GM23338 (cell line): ENCODE measurements around the gene HRAS. TPM values are rescaled to one million over a fixed set of nuclear protein-coding genes. Genes with fewer than 3 reads are reported as not detected.
A peak's percentile ranks its signal among the peaks of the same experiment; 100 is the strongest.

Experiments used
- ATAC-seq: fragments of 200-7000 bp; cut with Tn5 transposase; 3 replicates; pipeline ENCODE4 v1.9.1; 2020
- DNase-seq: peaks from one replicate; pipeline ENCODE4 v3.0.0-alpha.2; 2015; ENCODE audit warnings: low spot score
- H2AFZ ChIP-seq: fragments of 200-600 bp; sonication (generic); 2 replicates; pipeline ENCODE4 v1.8.0; 2016; ENCODE audit warnings: antibody characterized with exemption, mild to moderate bottlenecking, moderate library complexity
- H3F3A ChIP-seq: fragments of 200-600 bp; sonication (generic); replicated peaks from 2 replicates; pipeline ENCODE4 v1.8.0; 2017; ENCODE audit warnings: antibody characterized with exemption, mixed run types, low read depth
- H3K27ac ChIP-seq: fragments of 200-600 bp; sonication (generic); 2 replicates; pipeline ENCODE4 v1.6.1; 2016; ENCODE audit warnings: low read depth
- H3K27me3 ChIP-seq: fragments of 200-600 bp; sonication (generic); 2 replicates; pipeline ENCODE4 v1.8.0; 2016; ENCODE audit warnings: mild to moderate bottlenecking, mixed run types, moderate library complexity; ENCODE audit not compliant: insufficient read depth
- H3K36me3 ChIP-seq: fragments of 200-600 bp; sonication (generic); 2 replicates; pipeline ENCODE4 v1.8.0; 2016; ENCODE audit warnings: mild to moderate bottlenecking; ENCODE audit not compliant: insufficient read depth
- H3K4me1 ChIP-seq: fragments of 200-600 bp; sonication (generic); 2 replicates; pipeline ENCODE4 v1.8.0; 2016; ENCODE audit warnings: mild to moderate bottlenecking, moderate library complexity; ENCODE audit not compliant: insufficient read depth
- H3K4me2 ChIP-seq: fragments of 200-600 bp; sonication (generic); 2 replicates; pipeline ENCODE4 v1.7.1; 2017; ENCODE audit warnings: mixed run types
- H3K4me3 ChIP-seq: fragments of 200-600 bp; sonication (generic); 2 replicates; pipeline ENCODE4 v1.6.1; 2016; ENCODE audit warnings: mixed run types
- H3K79me2 ChIP-seq: fragments of 200-600 bp; sonication (generic); replicated peaks from 2 replicates; pipeline ENCODE4 v1.8.0; 2017; ENCODE audit warnings: mild to moderate bottlenecking; ENCODE audit not compliant: insufficient read depth
- H3K9me2 ChIP-seq: fragments of 200-600 bp; sonication (generic); 2 replicates; pipeline ENCODE4 v1.8.0; 2017; ENCODE audit not compliant: insufficient read depth
- H4K20me1 ChIP-seq: fragments of 200-600 bp; sonication (generic); replicated peaks from 2 replicates; pipeline ENCODE4 v1.8.0; 2017; ENCODE audit warnings: mild to moderate bottlenecking; ENCODE audit not compliant: insufficient read depth
- H3K27ac Mint-ChIP-seq: 2 replicates; pipeline ENCODE4 v1.8.0; 2020; ENCODE audit warnings: inconsistent platforms, mild to moderate bottlenecking, moderate library complexity, mixed read lengths
- H3K27me3 Mint-ChIP-seq: 3 replicates; pipeline ENCODE4 v1.8.0; 2022; ENCODE audit warnings: low read depth, mild to moderate bottlenecking, moderate library complexity, mixed read lengths, inconsistent platforms; ENCODE audit not compliant: insufficient read depth, poor library complexity
- H3K36me3 Mint-ChIP-seq: 3 replicates; pipeline ENCODE4 v1.8.0; 2021; ENCODE audit warnings: low read depth, mild to moderate bottlenecking, inconsistent platforms, moderate library complexity, mixed read lengths
- H3K4me1 Mint-ChIP-seq: 3 replicates; pipeline ENCODE4 v1.8.0; 2020; ENCODE audit warnings: mild to moderate bottlenecking, inconsistent platforms, mixed read lengths
- H3K4me3 Mint-ChIP-seq: 3 replicates; pipeline ENCODE4 v1.8.0; 2021; ENCODE audit warnings: moderate library complexity, mild to moderate bottlenecking, inconsistent platforms, mixed read lengths
- H3K9me3 Mint-ChIP-seq: 3 replicates; pipeline ENCODE4 v1.8.0; 2020; ENCODE audit warnings: moderate library complexity, mild to moderate bottlenecking, inconsistent platforms, mixed read lengths
- CREB1 ChIP-seq: fragments of 250-450 bp; sonication (Bioruptor Pico); IDR thresholded peaks from 2 replicates; pipeline ENCODE4 v1.5.0; 2020; ENCODE audit warnings: low read depth, mild to moderate bottlenecking, moderate library complexity
- EZH2 ChIP-seq: fragments of 200-600 bp; sonication (generic); IDR thresholded peaks from one replicate; pipeline ENCODE4 v1.8.0; 2017; ENCODE audit warnings: antibody characterized with exemption, mild to moderate bottlenecking, low read depth; ENCODE audit not compliant: unreplicated experiment
- JUNB ChIP-seq: IDR thresholded peaks from one replicate; pipeline ENCODE4 v1.6.1; 2016; ENCODE audit warnings: antibody characterized with exemption; ENCODE audit not compliant: unreplicated experiment
- NANOG ChIP-seq: IDR thresholded peaks from 2 replicates; pipeline ENCODE4 v1.6.1; 2016; ENCODE audit warnings: antibody characterized with exemption, borderline replicate concordance
- POLR2AphosphoS5 ChIP-seq: IDR thresholded peaks from 2 replicates; pipeline ENCODE4 v1.6.1; 2016; ENCODE audit warnings: antibody characterized with exemption, low read depth
- STAT1 ChIP-seq: IDR thresholded peaks from one replicate; pipeline ENCODE4 v1.6.1; 2016; ENCODE audit warnings: antibody characterized with exemption; ENCODE audit not compliant: unreplicated experiment
- ZNF114 ChIP-seq: fragments of 250-450 bp; sonication (Bioruptor Pico); IDR thresholded peaks from 2 replicates; pipeline ENCODE4 v1.5.0; 2020; ENCODE audit warnings: mild to moderate bottlenecking, moderate library complexity
- polyA plus RNA-seq: library from polyadenylated mRNA; unstranded; fragments of >200 nt; fragmentation: Nextera tagmentation; extraction: Ambion mirVana; gene quantifications from 2 replicates; pipeline ENCODE4 v1.2.1, GENCODE V29; 2016
- total RNA-seq: library from RNA; depleted of rRNA; stranded (reverse); fragments of >200 nt; shearing (Covaris generic); gene quantifications from 2 replicates; pipeline ENCODE4 v1.2.3, GENCODE V29; 2014
- TF ChIP-seq, protein P1 (sequence below), 2 experiments: fragments of 200-600 bp in 1 of 2; sonication (generic) in 1 of 2; conservative IDR thresholded peaks; 2 replicates each; pipeline versions ENCODE4 v1.5.1 to v1.6.1; 2016 to 2017; ENCODE audit warnings: antibody characterized with exemption in 2 of 2, low read depth in 2 of 2, mild to moderate bottlenecking in 2 of 2, moderate library complexity in 1 of 2

The HRAS gene
- total and polyA plus RNA-seq, 2 experiments from 2014 or later, result 37.9 to 48.7 TPM

- H3K27ac Mint-ChIP-seq, result no peak overlapping the region
- peaks cover 27% of the 10 kb centered on the region for H3K27me3 Mint-ChIP-seq
- Histone ChIP-seq H3K27ac (no peak overlapping the region), H3K4me1 (peaks cover 20% of the 10 kb centered on the region; the same call in 1 of the 2 replicates), H4K20me1 (no peaks in the 10 kb centered on the region; the same call in none of the 2 replicates), H3K9me2 (no peaks in the 10 kb centered on the region), H3K4me3 (peak overlapping the region; percentile 62), H3K4me2 (peak overlapping the region; percentile 88), H2AFZ (no peak overlapping the region; the same call in 1 of the 2 replicates), H3F3A (peaks cover 3% of the 10 kb centered on the region), H3K36me3 (no peaks in the 10 kb centered on the region), H3K27me3 (peaks cover 20% of the 10 kb centered on the region), H3K79me2 (no peaks in the 10 kb centered on the region)
- DNase-seq (peak; percentile 36), ATAC-seq (no peak)
- peaks cover 14% of the 10 kb centered on the region for H3K4me1 Mint-ChIP-seq
- peak overlapping the region; percentile 72 for H3K4me3 Mint-ChIP-seq
- TF ChIP-seq POLR2AphosphoS5, result no peak
- TF ChIP-seq, protein P1, sequence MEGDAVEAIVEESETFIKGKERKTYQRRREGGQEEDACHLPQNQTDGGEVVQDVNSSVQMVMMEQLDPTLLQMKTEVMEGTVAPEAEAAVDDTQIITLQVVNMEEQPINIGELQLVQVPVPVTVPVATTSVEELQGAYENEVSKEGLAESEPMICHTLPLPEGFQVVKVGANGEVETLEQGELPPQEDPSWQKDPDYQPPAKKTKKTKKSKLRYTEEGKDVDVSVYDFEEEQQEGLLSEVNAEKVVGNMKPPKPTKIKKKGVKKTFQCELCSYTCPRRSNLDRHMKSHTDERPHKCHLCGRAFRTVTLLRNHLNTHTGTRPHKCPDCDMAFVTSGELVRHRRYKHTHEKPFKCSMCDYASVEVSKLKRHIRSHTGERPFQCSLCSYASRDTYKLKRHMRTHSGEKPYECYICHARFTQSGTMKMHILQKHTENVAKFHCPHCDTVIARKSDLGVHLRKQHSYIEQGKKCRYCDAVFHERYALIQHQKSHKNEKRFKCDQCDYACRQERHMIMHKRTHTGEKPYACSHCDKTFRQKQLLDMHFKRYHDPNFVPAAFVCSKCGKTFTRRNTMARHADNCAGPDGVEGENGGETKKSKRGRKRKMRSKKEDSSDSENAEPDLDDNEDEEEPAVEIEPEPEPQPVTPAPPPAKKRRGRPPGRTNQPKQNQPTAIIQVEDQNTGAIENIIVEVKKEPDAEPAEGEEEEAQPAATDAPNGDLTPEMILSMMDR (conservative IDR thresholded peaks at IDR 0.05; ENCODE audit: low read depth in 2 of 2), result no peak
- no peak for TF ChIP-seq NANOG
- no peaks in the 10 kb centered on the region for H3K9me3 Mint-ChIP-seq
- no peaks in the 10 kb centered on the region for H3K36me3 Mint-ChIP-seq
Observed at GRCh38 chr11:569158-569885, 33.9 kb upstream of the HRAS start.

DNA sequence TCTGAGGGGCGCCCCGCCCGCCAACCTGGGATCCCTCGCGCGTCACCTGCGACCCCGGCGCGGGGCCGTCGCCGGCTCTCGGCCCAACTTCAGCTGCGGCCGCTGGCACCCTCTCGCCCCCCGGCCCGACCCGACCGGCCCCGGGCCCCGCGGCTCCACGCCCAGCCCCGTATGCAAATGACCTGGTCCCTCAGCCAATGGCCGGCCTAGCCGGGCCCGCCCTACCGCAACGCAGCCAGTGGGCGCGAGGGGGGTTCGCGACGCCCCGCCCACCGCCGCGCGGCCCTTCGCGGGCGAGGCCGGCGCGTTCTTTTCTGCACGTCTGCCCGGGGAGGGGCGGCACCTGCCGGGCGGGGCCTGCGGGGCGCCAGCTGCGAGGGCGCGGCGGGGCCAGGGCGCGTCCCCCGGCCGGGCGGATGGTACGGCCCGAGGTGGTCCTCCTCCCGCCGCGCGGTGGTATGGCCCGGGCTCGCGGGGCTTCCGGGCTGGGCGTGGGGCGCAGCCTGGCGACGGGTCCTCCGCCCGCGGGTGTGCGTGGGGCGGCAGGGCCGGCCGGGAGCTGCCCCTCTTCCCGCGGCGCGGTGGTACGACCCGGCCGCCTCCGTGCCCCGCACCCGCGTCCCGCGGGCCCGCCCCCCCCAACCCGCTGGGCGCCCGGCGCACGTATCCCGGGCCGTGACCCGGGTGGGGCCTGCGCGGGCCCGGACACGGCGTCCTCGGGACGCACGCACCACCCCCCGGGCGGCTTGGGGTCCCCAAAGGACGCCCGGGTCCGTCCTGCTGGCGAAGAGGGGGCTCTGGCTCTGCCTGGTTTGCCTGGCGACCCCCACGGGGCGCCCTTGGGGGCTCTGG lies 33.2 kb upstream of the HRAS start:
- ATAC-seq, result peak; percentile 73
- Mint-ChIP-seq H3K36me3 (no peaks in the 10 kb centered on the region; the same call in 2 of the 3 replicates), H3K4me1 (peaks cover 11% of the 10 kb centered on the region), H3K27me3 (peaks cover 22% of the 10 kb centered on the region), H3K27ac (no peak overlapping the region), H3K4me3 (peak overlapping the region; percentile 72), H3K9me3 (no peaks in the 10 kb centered on the region)
- H3K27ac ChIP-seq, result no peak overlapping the region
- no peak overlapping the region; the same call in 1 of the 2 replicates for H2AFZ ChIP-seq
- peaks cover 2% of the 10 kb centered on the region for H4K20me1 ChIP-seq
- H3K79me2 ChIP-seq, result no peaks in the 10 kb centered on the region
- peak; percentile 95 for DNase-seq
- peak overlapping the region; percentile 62 for H3K4me3 ChIP-seq
- H3K27me3 ChIP-seq, result peaks cover 15% of the 10 kb centered on the region; the same call in 1 of the 2 replicates
- no peaks in the 10 kb centered on the region for H3K36me3 ChIP-seq
- peaks cover 20% of the 10 kb centered on the region; the same call in 1 of the 2 replicates for H3K4me1 ChIP-seq
- H3K9me2 ChIP-seq, result no peaks in the 10 kb centered on the region
- peak overlapping the region; percentile 88 for H3K4me2 ChIP-seq
- TF ChIP-seq CREB1 (CRISPR knock-in tag) (peak; percentile 44), ZNF114 (no peak), EZH2 (no peak), JUNB (no peak), STAT1 (no peak), POLR2AphosphoS5 (peak; percentile 55; the same call in 1 of the 2 replicates)
- TF ChIP-seq, protein P1 (conservative IDR thresholded peaks at IDR 0.05; ENCODE audit: low read depth in 2 of 2), result no peak
- H3F3A ChIP-seq, result peaks cover 3% of the 10 kb centered on the region
